KMS-11 (cell line): ENCODE measurements around the gene MAGEB3.
"Not testable (repeated sequence)": the region's sequence is repeated elsewhere in the genome, so short reads cannot be mapped to it uniquely, and the experiment has no call there.

Experiments used
- H2AFZ ChIP-seq: fragments of 200-600 bp; sonication (generic); 2 replicates; pipeline ENCODE4 v1.6.1; 2016; ENCODE audit warnings: antibody characterized with exemption, mixed run types, low read depth
- H3K27ac ChIP-seq: fragments of 200-600 bp; sonication (generic); 2 replicates; pipeline ENCODE4 v1.6.1; 2016; ENCODE audit warnings: mild to moderate bottlenecking, mixed run types
- H3K27me3 ChIP-seq: fragments of 200-600 bp; sonication (generic); 2 replicates; pipeline ENCODE4 v1.6.1; 2017; ENCODE audit warnings: mild to moderate bottlenecking, low read depth, mixed run types, moderate library complexity; ENCODE audit not compliant: insufficient read depth
- H3K36me3 ChIP-seq: fragments of 200-600 bp; sonication (generic); 2 replicates; pipeline ENCODE4 v1.6.1; 2017; ENCODE audit warnings: mild to moderate bottlenecking, mixed run types; ENCODE audit not compliant: insufficient read depth
- H3K4me1 ChIP-seq: fragments of 200-600 bp; sonication (generic); 2 replicates; pipeline ENCODE4 v1.6.1; 2016; ENCODE audit warnings: mild to moderate bottlenecking, low read depth, mixed run types; ENCODE audit not compliant: poor library complexity, severe bottlenecking
- H3K4me2 ChIP-seq: fragments of 200-600 bp; sonication (generic); 2 replicates; pipeline ENCODE4 v1.7.0; 2016; ENCODE audit warnings: mild to moderate bottlenecking, mixed run types
- H3K4me3 ChIP-seq: fragments of 200-600 bp; sonication (generic); IDR thresholded peaks from 2 replicates; pipeline ENCODE4 v1.6.1; 2017; ENCODE audit warnings: low read depth, low read length, mixed read lengths; ENCODE audit not compliant: insufficient read depth
- H3K79me2 ChIP-seq: fragments of 200-600 bp; sonication (generic); 2 replicates; pipeline ENCODE4 v1.6.1; 2016; ENCODE audit warnings: low read depth, mixed run types; ENCODE audit not compliant: insufficient read depth
- H3K9ac ChIP-seq: fragments of 200-600 bp; sonication (generic); 2 replicates; pipeline ENCODE4 v1.6.1; 2016; ENCODE audit warnings: mild to moderate bottlenecking, mixed run types
- H4K20me1 ChIP-seq: fragments of 200-600 bp; sonication (generic); 2 replicates; pipeline ENCODE4 v1.6.1; 2016; ENCODE audit warnings: mild to moderate bottlenecking, mixed run types; ENCODE audit not compliant: insufficient read depth
- CTCF ChIP-seq: fragments of 200-600 bp; sonication (generic); conservative IDR thresholded peaks from 2 replicates; pipeline ENCODE4 v1.6.1; 2017; ENCODE audit warnings: low read depth, mild to moderate bottlenecking, antibody characterized with exemption, low read length, moderate library complexity, mixed read lengths

Gene MAGEB3

GRCh38 chrX:30230395-30230794, at the start of gene MAGEB3:
TSS of gene MAGEB3 (plus strand) at chrX:30230657. CDS start at chrX:30235925, 5,268 bp downstream.
- H3K36me3 ChIP-seq = no peaks in the 10 kb centered on the region
- no peak within 1 kb of the TSS for H3K27ac ChIP-seq
- no peak within 1 kb of the TSS for H2AFZ ChIP-seq
- no peaks in the 10 kb centered on the region for H3K27me3 ChIP-seq
- no peaks in the 10 kb centered on the region for H3K4me1 ChIP-seq
- no peaks in the 10 kb centered on the region for H3K79me2 ChIP-seq
- no peak within 1 kb of the TSS for H3K4me3 ChIP-seq
- no peak within 1 kb of the TSS for H3K4me2 ChIP-seq
- TF ChIP-seq CTCF = no peak
- H3K9ac ChIP-seq = no peak within 1 kb of the TSS
- no peaks in the 10 kb centered on the region for H4K20me1 ChIP-seq

- Histone ChIP-seq H3K9ac (no peak overlapping the region), H3K79me2 (no peaks in the 10 kb centered on the region), H3K4me2 (no peak overlapping the region), H2AFZ (no peak overlapping the region), H3K27ac (no peak overlapping the region), H3K4me3 (no peak overlapping the region), H3K36me3 (no peaks in the 10 kb centered on the region), H3K27me3 (no peaks in the 10 kb centered on the region), H4K20me1 (no peaks in the 10 kb centered on the region), H3K4me1 (no peaks in the 10 kb centered on the region)
- TF ChIP-seq CTCF = no peak
These were observed 49.1 kb upstream of the MAGEB3 start for GRCh38 chrX:30181353-30181752.

GRCh38 chrX:30183554-30183953, 46.9 kb upstream of the MAGEB3 start:
- no peak for TF ChIP-seq CTCF
- Histone ChIP-seq H3K4me1 (no peaks in the 10 kb centered on the region), H2AFZ (no peak overlapping the region), H3K27ac (no peak overlapping the region), H3K79me2 (no peaks in the 10 kb centered on the region), H3K36me3 (no peaks in the 10 kb centered on the region), H4K20me1 (no peaks in the 10 kb centered on the region), H3K9ac (no peak overlapping the region), H3K4me2 (no peak overlapping the region), H3K4me3 (no peak overlapping the region), H3K27me3 (no peaks in the 10 kb centered on the region)

GRCh38 chrX:30190426-30190825, 40.0 kb upstream of the MAGEB3 start:
- no peak overlapping the region for H3K27ac ChIP-seq
- no peaks in the 10 kb centered on the region for H3K36me3 ChIP-seq
- no peak for TF ChIP-seq CTCF
- no peaks in the 10 kb centered on the region for H4K20me1 ChIP-seq
- no peak overlapping the region for H2AFZ ChIP-seq
- H3K4me3 ChIP-seq = no peak overlapping the region
- no peaks in the 10 kb centered on the region for H3K4me1 ChIP-seq
- H3K27me3 ChIP-seq = no peaks in the 10 kb centered on the region
- H3K4me2 ChIP-seq = no peak overlapping the region
- no peaks in the 10 kb centered on the region for H3K79me2 ChIP-seq
- H3K9ac ChIP-seq = no peak overlapping the region

- H4K20me1 ChIP-seq, H3K79me2 ChIP-seq, H3K4me2 ChIP-seq, H3K9ac ChIP-seq, H3K27me3 ChIP-seq, H3K4me1 ChIP-seq, H3K36me3 ChIP-seq, H2AFZ ChIP-seq, H3K27ac ChIP-seq, H3K4me3 ChIP-seq: not testable (repeated sequence)
These were observed 36.5 kb upstream of the MAGEB3 start for GRCh38 chrX:30193910-30194309.
